Measurements from ENCODE around the gene DPP8. TPM values are rescaled to one million over a fixed set of nuclear protein-coding genes. Genes with fewer than 3 reads are reported as not detected.

The DPP8 gene
- total RNA-seq, 1 experiment from 2014 or later, result 22.9 TPM

- Mint-ChIP-seq H3K9me3 (ENCODE audit: unreplicated experiment) (no peaks in the 10 kb centered on the region), H3K36me3 (ENCODE audit: insufficient read depth, unreplicated experiment) (no peaks in the 10 kb centered on the region), H3K27ac (ENCODE audit: unreplicated experiment) (no peak overlapping the region), H3K27me3 (ENCODE audit: insufficient read depth, unreplicated experiment) (no peaks in the 10 kb centered on the region), H3K4me3 (ENCODE audit: unreplicated experiment) (no peak overlapping the region), H3K4me1 (ENCODE audit: low read depth, unreplicated experiment) (no peaks in the 10 kb centered on the region)
- Histone ChIP-seq H3K4me3 (ENCODE audit: low read depth, low read length) (no peak overlapping the region), H3K36me3 (ENCODE audit: control insufficient read depth, insufficient read depth, low read length) (no peaks in the 10 kb centered on the region), H3K27me3 (replicated peaks; ENCODE audit: control insufficient read depth, insufficient read depth, low read length) (no peaks in the 10 kb centered on the region), H3K9me3 (no peaks in the 10 kb centered on the region), H3K4me1 (no peaks in the 10 kb centered on the region)
- DNase-seq, result no peak
- ChIA-PET CTCF (no interaction called here), POLR2A (no interaction called here)
- intact Hi-C loops (cut with micrococcal nuclease; ENCODE audit: unreplicated experiment), result no loop called here
- TF ChIP-seq, protein P1, sequence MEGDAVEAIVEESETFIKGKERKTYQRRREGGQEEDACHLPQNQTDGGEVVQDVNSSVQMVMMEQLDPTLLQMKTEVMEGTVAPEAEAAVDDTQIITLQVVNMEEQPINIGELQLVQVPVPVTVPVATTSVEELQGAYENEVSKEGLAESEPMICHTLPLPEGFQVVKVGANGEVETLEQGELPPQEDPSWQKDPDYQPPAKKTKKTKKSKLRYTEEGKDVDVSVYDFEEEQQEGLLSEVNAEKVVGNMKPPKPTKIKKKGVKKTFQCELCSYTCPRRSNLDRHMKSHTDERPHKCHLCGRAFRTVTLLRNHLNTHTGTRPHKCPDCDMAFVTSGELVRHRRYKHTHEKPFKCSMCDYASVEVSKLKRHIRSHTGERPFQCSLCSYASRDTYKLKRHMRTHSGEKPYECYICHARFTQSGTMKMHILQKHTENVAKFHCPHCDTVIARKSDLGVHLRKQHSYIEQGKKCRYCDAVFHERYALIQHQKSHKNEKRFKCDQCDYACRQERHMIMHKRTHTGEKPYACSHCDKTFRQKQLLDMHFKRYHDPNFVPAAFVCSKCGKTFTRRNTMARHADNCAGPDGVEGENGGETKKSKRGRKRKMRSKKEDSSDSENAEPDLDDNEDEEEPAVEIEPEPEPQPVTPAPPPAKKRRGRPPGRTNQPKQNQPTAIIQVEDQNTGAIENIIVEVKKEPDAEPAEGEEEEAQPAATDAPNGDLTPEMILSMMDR (IDR thresholded peaks at IDR 0.05; ENCODE audit: insufficient read depth in 1 of 2, low read depth in 1 of 2, low read length in 1 of 2, severe bottlenecking in 1 of 2, unreplicated experiment in 1 of 2), result no peak
- BruUV-seq (replicated peaks), result no TSS peak
These were observed 30.4 kb upstream of the DPP8 start for GRCh38 chr15:65547841-65548240.

- Histone ChIP-seq H3K27me3 (replicated peaks; ENCODE audit: control insufficient read depth, insufficient read depth, low read length) (no peaks in the 10 kb centered on the region), H3K9me3 (no peaks in the 10 kb centered on the region), H3K4me3 (ENCODE audit: low read depth, low read length) (no peak overlapping the region), H3K36me3 (ENCODE audit: control insufficient read depth, insufficient read depth, low read length) (no peaks in the 10 kb centered on the region), H3K4me1 (no peaks in the 10 kb centered on the region)
- H3K4me1 Mint-ChIP-seq (ENCODE audit: low read depth, unreplicated experiment), result no peaks in the 10 kb centered on the region
- no peak overlapping the region for H3K4me3 Mint-ChIP-seq (ENCODE audit: unreplicated experiment)
- ChIA-PET CTCF (no interaction called here), POLR2A (interaction anchor here (0.7 kb wide), 1 partner anchor 11 kb away, joined by 5 read pairs; the partner anchor contains the start of gene HACD3)
- H3K36me3 Mint-ChIP-seq (ENCODE audit: insufficient read depth, unreplicated experiment), result no peaks in the 10 kb centered on the region
- intact Hi-C loops (cut with micrococcal nuclease; ENCODE audit: unreplicated experiment), result no loop called here
- no peaks in the 10 kb centered on the region for H3K27me3 Mint-ChIP-seq (ENCODE audit: insufficient read depth, unreplicated experiment)
- H3K9me3 Mint-ChIP-seq (ENCODE audit: unreplicated experiment), result no peaks in the 10 kb centered on the region
- no TSS peak for BruUV-seq (replicated peaks)
- H3K27ac Mint-ChIP-seq (ENCODE audit: unreplicated experiment), result no peak overlapping the region
- no peak for DNase-seq
- TF ChIP-seq, protein P1 (IDR thresholded peaks at IDR 0.05; ENCODE audit: insufficient read depth in 1 of 2, low read depth in 1 of 2, low read length in 1 of 2, severe bottlenecking in 1 of 2, unreplicated experiment in 1 of 2), result no peak
These were observed 23.8 kb upstream of the DPP8 start for GRCh38 chr15:65541231-65541820.

- Mint-ChIP-seq H3K36me3 (ENCODE audit: insufficient read depth, unreplicated experiment) (no peaks in the 10 kb centered on the region), H3K27me3 (ENCODE audit: insufficient read depth, unreplicated experiment) (no peaks in the 10 kb centered on the region), H3K27ac (ENCODE audit: unreplicated experiment) (no peak overlapping the region), H3K4me3 (ENCODE audit: unreplicated experiment) (no peak overlapping the region), H3K9me3 (ENCODE audit: unreplicated experiment) (no peaks in the 10 kb centered on the region), H3K4me1 (ENCODE audit: low read depth, unreplicated experiment) (peaks cover 1% of the 10 kb centered on the region)
- Histone ChIP-seq H3K4me1 (no peaks in the 10 kb centered on the region), H3K27me3 (replicated peaks; ENCODE audit: control insufficient read depth, insufficient read depth, low read length) (no peaks in the 10 kb centered on the region), H3K9me3 (no peaks in the 10 kb centered on the region), H3K36me3 (ENCODE audit: control insufficient read depth, insufficient read depth, low read length) (no peaks in the 10 kb centered on the region), H3K4me3 (ENCODE audit: low read depth, low read length) (no peak overlapping the region)
- intact Hi-C loops (cut with micrococcal nuclease; ENCODE audit: unreplicated experiment), result no loop called here
- POLR2A ChIA-PET, result no interaction called here
- DNase-seq, result no peak
- CTCF ChIA-PET, result no interaction called here
- TF ChIP-seq, protein P1 (IDR thresholded peaks at IDR 0.05; ENCODE audit: insufficient read depth in 1 of 2, low read depth in 1 of 2, low read length in 1 of 2, severe bottlenecking in 1 of 2, unreplicated experiment in 1 of 2), result no peak
- BruUV-seq (replicated peaks), result no TSS peak
These were observed 22.8 kb upstream of the DPP8 start for GRCh38 chr15:65540314-65540713.
